A673 (cell line): ENCODE data around the gene PPFIA2. TPM values are rescaled to one million over a fixed set of nuclear protein-coding genes. Genes with fewer than 3 reads are reported as not detected.
A peak's percentile ranks its signal among the peaks of the same experiment; 100 is the strongest.

Experiments used
- BruUV-seq: library from RNA; stranded (reverse); fragments of 400-500 nt; replicated peaks from 2 replicates; lab custom pipeline; 2021; lab: Mats Ljungman, UMichigan
- CTCF ChIA-PET: fragments of 300-600 bp; sonication (Branson Sonifier 250); formaldehyde crosslinking; loops from one replicate; lab custom pipeline; 2022; ENCODE audit warnings: antibody characterized with exemption; lab: Charles Lee
- POLR2A ChIA-PET: fragments of 300-600 bp; sonication (Branson Sonifier 250); formaldehyde crosslinking; loops from one replicate; lab custom pipeline; 2022; ENCODE audit warnings: antibody characterized with exemption; ENCODE audit not compliant: low non-redundant PET; lab: Charles Lee
- DNase-seq: peaks from one replicate; pipeline ENCODE4 v3.0.0-alpha.2; 2015; ENCODE audit warnings: low spot score
- H3K27ac ChIP-seq: fragments of 200-600 bp; sonication (generic); 2 replicates; pipeline ENCODE4 v1.5.1; 2016; ENCODE audit warnings: mixed run types, low read depth, mild to moderate bottlenecking, mixed read lengths, antibody characterized with exemption, low read length; ENCODE audit not compliant: poor library complexity, severe bottlenecking
- H3K27me3 ChIP-seq: fragments of 200-600 bp; sonication (generic); replicated peaks from 2 replicates; pipeline ENCODE4 v1.6.1; 2017; ENCODE audit warnings: mixed run types, low read depth, mild to moderate bottlenecking, mixed read lengths, antibody characterized with exemption, low read length; ENCODE audit not compliant: insufficient read depth, poor library complexity
- H3K36me3 ChIP-seq: fragments of 200-600 bp; sonication (generic); 2 replicates; pipeline ENCODE4 v1.6.1; 2016; ENCODE audit warnings: mixed run types, mild to moderate bottlenecking, mixed read lengths, antibody characterized with exemption, low read length; ENCODE audit not compliant: insufficient read depth, poor library complexity, severe bottlenecking
- H3K4me1 ChIP-seq: fragments of 200-600 bp; sonication (generic); 2 replicates; pipeline ENCODE4 v1.6.1; 2017; ENCODE audit warnings: mixed run types, mild to moderate bottlenecking, mixed read lengths, antibody characterized with exemption, low read length; ENCODE audit not compliant: insufficient read depth, poor library complexity, severe bottlenecking
- H3K4me3 ChIP-seq: fragments of 200-600 bp; sonication (generic); 2 replicates; pipeline ENCODE4 v1.5.1; 2016; ENCODE audit warnings: low read depth, mixed run types, mild to moderate bottlenecking, mixed read lengths, low read length; ENCODE audit not compliant: poor library complexity, severe bottlenecking
- H3K9me3 ChIP-seq: fragments of 200-600 bp; sonication (generic); 2 replicates; pipeline ENCODE4 v1.6.1; 2016; ENCODE audit warnings: mixed run types, low read depth, mild to moderate bottlenecking, mixed read lengths, antibody characterized with exemption, low read length; ENCODE audit not compliant: poor library complexity, severe bottlenecking
- EZH2 ChIP-seq: fragments of 200-600 bp; sonication (generic); IDR thresholded peaks from 2 replicates; pipeline ENCODE4 v1.6.1; 2017; ENCODE audit warnings: borderline replicate concordance, low read depth, mild to moderate bottlenecking, mixed read lengths, antibody characterized with exemption, low read length; ENCODE audit not compliant: poor library complexity, severe bottlenecking
- intact Hi-C: fragments of 100-400 bp; cut with micrococcal nuclease; formaldehyde crosslinking; loops from one replicate; pipeline ENCODE4 v1.10.0; 2022; ENCODE audit not compliant: unreplicated experiment
- total RNA-seq: library from RNA; stranded (reverse); gene quantifications from 2 replicates; pipeline ENCODE4 v1.2.3, GENCODE V29; 2021
- TF ChIP-seq, protein P1 (sequence below): fragments of 300-800, 200-600 bp; sonication (generic); conservative IDR thresholded peaks from 2 replicates; pipeline ENCODE4 v1.5.1; 2017; ENCODE audit warnings: low read depth, mild to moderate bottlenecking, antibody characterized with exemption, low read length, moderate library complexity, mixed read lengths

Gene PPFIA2
- total RNA-seq, 1 experiment from 2014 or later = 0.52 TPM

DNA sequence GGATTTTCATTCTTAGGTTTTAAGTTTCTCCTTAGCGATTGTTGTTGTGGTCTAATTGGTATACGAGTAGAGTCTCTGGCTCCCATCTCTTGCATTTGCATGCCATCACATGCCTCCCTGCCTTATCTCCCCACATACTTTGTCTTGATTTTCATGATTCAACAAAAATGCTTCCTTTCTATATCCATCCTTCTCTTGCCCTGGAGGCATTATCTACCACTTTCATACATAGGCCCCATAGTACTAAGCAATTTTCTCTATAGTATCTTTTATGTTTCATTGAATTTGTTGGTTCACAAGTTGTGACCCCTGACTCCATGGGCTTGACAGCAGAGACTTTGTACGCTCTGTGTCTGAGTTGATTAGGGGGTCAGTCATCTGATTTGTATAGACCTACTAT is 455.2 kb downstream of the PPFIA2 start:
- Histone ChIP-seq H3K4me1 (peaks cover 6% of the 10 kb centered on the region), H3K36me3 (no peaks in the 10 kb centered on the region), H3K9me3 (no peaks in the 10 kb centered on the region), H3K4me3 (no peak overlapping the region), H3K27me3 (no peaks in the 10 kb centered on the region), H3K27ac (no peak overlapping the region)
- intact Hi-C loops = no loop called here
- ChIA-PET CTCF (no interaction called here), POLR2A (no interaction called here)
- DNase-seq = no peak
- no TSS peak for BruUV-seq
- TF ChIP-seq, protein P1, sequence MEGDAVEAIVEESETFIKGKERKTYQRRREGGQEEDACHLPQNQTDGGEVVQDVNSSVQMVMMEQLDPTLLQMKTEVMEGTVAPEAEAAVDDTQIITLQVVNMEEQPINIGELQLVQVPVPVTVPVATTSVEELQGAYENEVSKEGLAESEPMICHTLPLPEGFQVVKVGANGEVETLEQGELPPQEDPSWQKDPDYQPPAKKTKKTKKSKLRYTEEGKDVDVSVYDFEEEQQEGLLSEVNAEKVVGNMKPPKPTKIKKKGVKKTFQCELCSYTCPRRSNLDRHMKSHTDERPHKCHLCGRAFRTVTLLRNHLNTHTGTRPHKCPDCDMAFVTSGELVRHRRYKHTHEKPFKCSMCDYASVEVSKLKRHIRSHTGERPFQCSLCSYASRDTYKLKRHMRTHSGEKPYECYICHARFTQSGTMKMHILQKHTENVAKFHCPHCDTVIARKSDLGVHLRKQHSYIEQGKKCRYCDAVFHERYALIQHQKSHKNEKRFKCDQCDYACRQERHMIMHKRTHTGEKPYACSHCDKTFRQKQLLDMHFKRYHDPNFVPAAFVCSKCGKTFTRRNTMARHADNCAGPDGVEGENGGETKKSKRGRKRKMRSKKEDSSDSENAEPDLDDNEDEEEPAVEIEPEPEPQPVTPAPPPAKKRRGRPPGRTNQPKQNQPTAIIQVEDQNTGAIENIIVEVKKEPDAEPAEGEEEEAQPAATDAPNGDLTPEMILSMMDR = no peak
- TF ChIP-seq EZH2 = no peak

DNA sequence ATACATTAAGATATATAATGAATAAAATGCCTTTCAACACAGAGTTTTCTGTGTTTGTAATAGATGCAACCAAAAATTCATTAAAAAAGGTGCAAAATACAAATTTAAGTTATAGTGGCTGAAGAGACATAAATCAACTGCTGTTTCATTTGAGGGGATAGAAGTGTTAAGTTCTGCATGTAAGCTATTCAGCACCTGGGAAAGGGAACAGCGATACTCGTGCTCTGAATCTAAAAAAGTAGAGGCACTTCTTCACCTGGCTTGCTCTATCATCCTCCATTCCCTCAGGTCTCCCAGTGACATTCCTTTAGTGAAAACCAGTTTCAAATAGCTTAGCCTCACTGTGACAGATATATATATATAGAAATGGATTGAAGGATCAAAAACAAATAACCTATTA is 458.7 kb downstream of the PPFIA2 start:
- Histone ChIP-seq H3K4me1 (peaks cover 26% of the 10 kb centered on the region), H3K27ac (no peak overlapping the region), H3K9me3 (no peaks in the 10 kb centered on the region), H3K4me3 (no peak overlapping the region), H3K36me3 (no peaks in the 10 kb centered on the region), H3K27me3 (no peaks in the 10 kb centered on the region)
- TF ChIP-seq, protein P1 = no peak
- TF ChIP-seq EZH2 = no peak
- ChIA-PET POLR2A (no interaction called here), CTCF (no interaction called here)
- no peak for DNase-seq
- no TSS peak for BruUV-seq
- intact Hi-C loops = no loop called here

DNA sequence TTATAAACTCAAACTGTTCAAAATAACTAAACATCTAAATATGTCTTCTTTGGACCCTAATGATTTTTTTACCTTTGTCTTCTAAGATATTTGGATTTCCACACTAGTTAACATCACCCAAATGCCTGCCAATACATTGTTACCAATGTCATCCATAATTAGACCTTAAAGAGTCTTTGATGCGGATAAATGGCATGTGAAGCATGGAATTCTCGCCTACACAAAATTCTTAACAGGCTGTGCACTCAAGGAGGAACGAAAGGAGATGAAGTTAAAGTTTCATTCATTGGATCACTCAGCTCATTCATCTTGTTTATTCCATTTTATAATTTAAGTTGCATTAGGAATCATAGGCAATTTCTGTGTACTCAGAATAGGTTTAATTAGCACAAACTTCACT is 461.5 kb downstream of the PPFIA2 start:
- no TSS peak for BruUV-seq
- POLR2A ChIA-PET = no interaction called here
- Histone ChIP-seq H3K9me3 (no peaks in the 10 kb centered on the region), H3K4me1 (peaks cover 34% of the 10 kb centered on the region), H3K4me3 (no peak overlapping the region), H3K27me3 (no peaks in the 10 kb centered on the region), H3K36me3 (no peaks in the 10 kb centered on the region), H3K27ac (peak overlapping the region; percentile 80)
- no peak for TF ChIP-seq EZH2
- TF ChIP-seq, protein P1 = no peak
- intact Hi-C loops = no loop called here
- CTCF ChIA-PET = no interaction called here
- peak; percentile 37 for DNase-seq
